Stimulated activated CD4-positive, alpha-beta T cell treated with anti-CD3 and anti-CD28 coated beads, Interleukin-4, amount 100 ng/mL, for 1 hour (primary cell): ENCODE data around the gene PUM1.

ENCODE experiments used
- DNase-seq: peaks from one replicate; pipeline ENCODE4 v3.0.0-alpha.2; 2020

Gene PUM1

GRCh38 chr1:31022259-31022658, 43.3 kb downstream of the PUM1 start:
- no peak for DNase-seq

- DNase-seq, result no peak
Observed at GRCh38 chr1:31020007-31020790, 45.3 kb downstream of the PUM1 start.

GRCh38 chr1:31019401-31019800, 46.1 kb downstream of the PUM1 start:
- no peak for DNase-seq

- DNase-seq, result no peak
Observed at GRCh38 chr1:31016868-31017267, 48.6 kb downstream of the PUM1 start.

- DNase-seq, result no peak
Observed at GRCh38 chr1:31013187-31013864, 52.2 kb downstream of the PUM1 start.

GRCh38 chr1:31012210-31012924, 53.1 kb downstream of the PUM1 start:
- no peak for DNase-seq

- no peak for DNase-seq
Observed at GRCh38 chr1:31011719-31012118, 53.8 kb downstream of the PUM1 start.

- no peak for DNase-seq
Observed at GRCh38 chr1:31010086-31010989, 55.2 kb downstream of the PUM1 start.

GRCh38 chr1:31007462-31007991, 58.0 kb downstream of the PUM1 start:
- DNase-seq, result no peak

- DNase-seq, result no peak
Observed at GRCh38 chr1:31006747-31007146, 58.8 kb downstream of the PUM1 start.

- DNase-seq, result no peak
Observed at GRCh38 chr1:31005617-31006166, 59.8 kb downstream of the PUM1 start.

- DNase-seq, result no peak
Observed at GRCh38 chr1:31005198-31005597, 60.3 kb downstream of the PUM1 start.

- DNase-seq, result no peak
Observed at GRCh38 chr1:31004231-31004621, 61.3 kb downstream of the PUM1 start.

- DNase-seq, result no peak
Observed at GRCh38 chr1:31003613-31004230, 61.8 kb downstream of the PUM1 start.

GRCh38 chr1:31000301-31000700, 65.2 kb downstream of the PUM1 start:
- DNase-seq, result no peak

GRCh38 chr1:30998887-30999286, 66.6 kb downstream of the PUM1 start:
- DNase-seq, result no peak

GRCh38 chr1:30998171-30998570, 67.3 kb downstream of the PUM1 start:
- DNase-seq, result no peak

- DNase-seq, result no peak
Observed at GRCh38 chr1:30997463-30998057, 68.0 kb downstream of the PUM1 start.

- no peak for DNase-seq
Observed at GRCh38 chr1:30995990-30996612, 69.4 kb downstream of the PUM1 start.

- DNase-seq, result no peak
Observed at GRCh38 chr1:30991862-30992606, 73.5 kb downstream of the PUM1 start.
